Left ventricle myocardium superior (tissue), 1 donor: ENCODE results near the gene PPP3R1. TPM values are rescaled to one million over a fixed set of nuclear protein-coding genes. Genes with fewer than 3 reads are reported as not detected.

Experiments used
- ATAC-seq: fragments of 200-7000 bp; cut with Tn5 transposase; one replicate; pipeline ENCODE4 v1.9.1; 2020; ENCODE audit warnings: mild to moderate bottlenecking, moderate library complexity
- DNase-seq: peaks from one replicate; pipeline ENCODE4 v3.0.0-alpha.2; 2020
- intact Hi-C: fragments of 100-400 bp; cut with micrococcal nuclease; formaldehyde crosslinking; loops from one replicate; pipeline ENCODE4 v1.11.0; 2022
- total RNA-seq: library from RNA; stranded (reverse); fragmentation: NEBNext Ultra II Directional; extraction: Animal tissue kit (Norgen Biotek cat#: 25700); gene quantifications from one replicate; pipeline ENCODE4 v1.2.1, GENCODE V29; 2021
- donor health status: DM: no; HTN: yes; CAD: no; lungs with severe emphysema.

PPP3R1 gene
- total RNA-seq, 1 donor from 2014 or later: 38.5 TPM

DNA sequence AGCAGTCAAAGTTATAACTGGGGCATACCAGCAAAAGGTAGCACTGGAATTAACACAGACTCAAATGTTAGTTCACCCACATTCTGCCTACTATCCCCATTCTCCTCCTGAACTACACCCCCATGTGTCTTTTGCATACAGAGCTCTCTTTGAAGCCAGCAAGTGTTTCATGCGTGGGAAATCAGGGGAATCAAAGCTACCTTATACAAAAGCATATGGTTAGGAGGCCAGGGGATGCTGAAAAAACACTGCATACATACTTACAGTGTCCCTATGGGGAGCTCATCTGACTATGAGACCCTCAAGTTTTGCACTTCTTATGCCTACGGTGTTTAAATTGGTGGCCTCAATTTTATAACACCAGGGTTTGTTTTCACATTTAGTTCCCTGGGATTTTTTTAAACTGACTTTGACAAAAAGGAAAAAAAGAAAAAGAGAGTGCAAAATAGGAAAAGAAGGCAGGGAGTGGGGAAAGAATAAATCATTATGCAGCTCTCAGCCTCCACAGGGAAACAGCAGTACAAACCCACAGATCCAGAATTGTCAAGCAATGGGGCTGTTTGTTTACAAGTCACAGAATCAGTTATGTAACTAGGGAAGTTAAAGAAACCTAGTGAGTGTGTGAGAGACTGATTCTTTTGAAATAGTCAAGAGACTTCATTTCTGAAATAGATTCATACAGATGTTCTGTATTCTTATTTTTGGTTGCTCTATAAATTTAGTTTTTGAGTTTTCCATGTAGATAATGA, 20.1 kb upstream of the PPP3R1 start:
- DNase-seq (no peak), ATAC-seq (peak; percentile 65)
- intact Hi-C loops: no loop called here

DNA sequence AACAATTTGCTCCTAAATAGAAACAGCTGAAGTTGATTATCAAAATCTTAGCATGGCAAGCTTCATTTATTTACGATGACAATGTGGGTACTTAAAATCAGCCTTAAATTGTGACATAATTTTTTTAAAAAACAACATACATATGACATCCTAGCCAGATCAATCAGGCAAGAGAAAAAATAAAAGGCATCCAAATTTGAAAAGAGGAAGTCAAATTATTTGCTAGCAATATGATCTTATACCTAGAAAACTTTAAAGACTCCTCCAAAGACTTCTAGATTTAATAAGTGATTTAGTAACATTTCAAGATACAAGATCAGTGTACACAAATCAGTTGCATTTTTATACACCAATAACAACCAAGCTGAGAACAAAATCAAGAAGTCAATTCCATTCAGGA, 14.3 kb upstream of the PPP3R1 start:
- DNase-seq (no peak), ATAC-seq (no peak)
- intact Hi-C loops: no loop called here

DNA sequence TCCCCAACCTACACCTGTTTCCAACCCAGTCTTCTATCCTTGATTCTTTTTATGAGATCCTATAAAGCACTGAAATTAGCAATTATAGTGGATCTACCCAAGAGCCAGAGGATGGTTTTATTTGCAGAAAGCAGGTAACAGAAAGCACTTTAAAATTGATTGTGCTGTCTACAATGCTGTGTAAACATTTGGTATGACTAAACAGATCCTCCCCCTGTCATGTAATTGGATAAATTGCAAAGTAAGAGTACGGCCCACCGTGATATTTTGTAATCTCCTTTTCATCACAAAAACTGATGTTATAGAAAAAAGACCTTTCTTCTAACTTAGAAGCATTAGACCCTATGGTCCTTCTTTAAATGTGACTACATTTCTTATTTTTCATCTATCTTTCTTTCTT, 11.3 kb upstream of the PPP3R1 start:
- ATAC-seq (no peak), DNase-seq (no peak)
- intact Hi-C loops: no loop called here

DNA sequence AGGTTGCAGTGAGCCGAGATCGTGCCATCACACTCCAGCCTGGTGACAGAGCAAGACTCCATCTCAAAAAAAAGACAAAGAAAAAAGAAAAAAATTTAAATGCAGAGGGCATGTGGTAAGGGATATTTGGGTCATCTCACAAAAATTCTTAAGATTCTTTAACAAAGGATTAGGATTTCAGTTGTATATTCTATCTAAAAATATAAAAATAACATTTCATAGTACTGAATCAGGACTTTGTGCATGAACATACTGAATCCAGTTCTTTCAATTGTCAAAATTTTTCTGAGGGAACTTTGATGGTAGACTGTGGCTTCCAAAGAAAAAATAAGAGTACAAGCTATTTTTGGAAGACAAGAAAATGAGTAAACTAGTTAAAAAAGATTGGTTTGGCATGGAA, 6.5 kb upstream of the PPP3R1 start:
- no peak for ATAC-seq
- intact Hi-C loops: no loop called here
- no peak for DNase-seq

DNA sequence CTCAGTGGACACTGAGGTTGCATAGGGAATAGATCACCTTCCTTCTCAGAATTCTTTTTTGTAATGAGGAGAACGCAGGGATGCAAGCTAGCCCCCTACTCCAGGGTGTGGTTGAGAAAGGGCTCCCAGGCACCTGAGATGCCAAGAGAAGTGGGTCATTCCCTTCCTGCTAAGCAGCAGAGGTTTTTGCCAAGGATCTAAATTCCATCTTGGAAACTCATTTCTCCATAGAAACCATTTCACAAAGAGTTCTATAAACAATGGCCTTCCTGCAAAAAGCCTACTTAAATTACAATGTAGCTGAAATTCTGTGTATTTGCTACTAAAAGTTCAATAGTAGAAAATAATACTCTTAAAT, 3.7 kb upstream of the PPP3R1 start:
- DNase-seq (no peak), ATAC-seq (no peak)
- intact Hi-C loops: no loop called here

DNA sequence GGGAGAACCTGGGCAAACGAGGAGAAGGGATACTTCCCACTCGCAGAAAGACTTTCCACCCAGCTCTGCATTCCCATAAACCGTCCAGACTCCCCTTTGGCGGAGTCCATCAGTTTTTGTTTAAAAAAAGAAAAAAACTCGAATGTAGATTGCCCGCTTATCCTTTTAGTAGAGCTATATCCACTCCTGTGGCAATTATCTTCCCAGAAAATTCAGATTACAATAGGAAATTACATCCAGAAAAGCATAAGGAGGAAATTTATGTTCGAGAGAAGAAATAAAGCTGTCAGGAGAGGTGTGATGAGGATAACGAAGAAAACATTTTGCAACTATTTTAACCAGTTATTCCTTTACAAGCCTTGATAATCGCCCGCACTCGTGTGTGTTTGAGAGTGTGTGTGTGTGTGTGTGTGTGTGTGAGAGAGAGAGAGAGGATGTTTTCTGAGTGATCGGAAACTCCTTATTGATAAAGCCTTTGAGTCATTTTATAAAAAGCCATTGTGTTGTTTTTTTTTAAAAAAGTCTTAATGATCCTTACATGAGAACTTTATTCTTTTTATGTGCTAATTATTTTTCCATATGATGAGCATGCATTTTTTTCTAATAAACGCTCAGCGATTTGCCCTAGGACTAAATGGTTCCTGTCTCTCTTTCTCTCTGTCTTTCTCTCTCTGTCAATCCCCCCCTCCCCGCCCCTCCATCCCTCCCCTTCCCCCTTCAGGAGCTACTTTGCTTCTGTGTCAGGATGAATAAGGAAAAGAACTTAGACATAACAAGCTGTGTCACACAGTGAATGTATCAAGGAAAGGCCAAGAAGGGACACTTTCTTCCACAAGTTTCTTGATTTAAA, 1.1 kb upstream of the PPP3R1 start:
- no peak for DNase-seq
- intact Hi-C loops: no loop called here
- ATAC-seq: no peak

DNA sequence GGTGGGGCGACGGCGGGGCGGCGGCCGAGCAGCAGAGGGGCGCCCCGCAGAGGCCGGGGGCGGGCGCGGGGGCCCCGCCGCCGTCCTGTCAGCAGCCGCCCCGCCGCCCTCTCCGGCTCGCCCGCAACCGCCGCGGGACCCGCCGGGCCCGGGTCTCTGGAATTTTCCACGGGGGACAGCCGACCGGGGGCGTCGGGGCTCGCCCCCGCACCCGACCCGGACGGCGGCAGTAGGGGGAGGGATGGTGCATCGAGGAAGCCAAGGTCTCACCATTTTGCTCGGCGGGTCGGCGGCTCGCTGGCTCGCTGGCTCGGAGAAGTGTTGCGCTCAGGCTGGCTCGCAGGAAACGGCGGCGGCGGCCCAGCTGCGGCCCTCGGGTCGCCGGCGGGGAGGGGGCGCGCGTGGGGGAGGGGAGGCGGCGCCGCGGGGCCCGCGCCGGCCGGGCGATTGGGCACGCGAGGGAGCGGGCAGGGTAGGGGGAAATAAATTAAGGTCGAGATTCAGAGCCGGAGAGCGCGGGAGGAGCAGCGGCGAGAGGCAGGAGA, 405 bp downstream of the PPP3R1 start:
- DNase-seq (peak; percentile 64), ATAC-seq (peak; percentile 6)
- intact Hi-C loops: no loop called here

DNA sequence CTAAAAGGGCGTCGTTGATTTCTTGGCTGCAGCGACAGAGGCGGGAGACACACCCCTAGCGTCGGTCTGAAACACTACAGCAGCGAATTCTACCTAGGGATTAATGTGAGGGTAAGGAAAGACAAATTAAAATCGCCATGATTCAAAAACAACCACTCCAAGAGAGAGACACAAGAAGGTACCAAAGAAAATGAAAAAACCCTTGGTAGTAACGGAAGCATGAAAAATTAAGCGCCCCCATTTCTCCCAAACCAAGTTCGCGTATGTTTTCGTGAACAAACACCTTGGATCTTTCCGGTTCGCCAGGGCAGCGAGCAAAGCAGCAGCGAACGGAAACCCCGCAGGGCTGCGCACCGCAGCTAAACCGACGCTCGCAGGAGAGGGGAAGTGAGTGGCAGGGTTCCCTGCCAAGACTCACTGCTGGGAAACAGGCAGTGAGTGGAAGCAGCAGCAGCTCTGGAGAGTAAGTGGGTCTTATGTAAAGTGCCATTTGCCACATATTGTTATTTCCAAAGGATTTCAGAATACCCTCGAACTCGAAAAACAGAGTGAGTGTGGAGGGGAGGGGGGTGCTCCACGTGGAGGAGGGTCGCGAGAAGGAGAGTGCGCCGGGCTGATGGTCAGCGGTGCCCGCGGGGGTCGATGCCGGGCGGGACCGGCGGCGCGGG, 1.0 kb downstream of the PPP3R1 start:
- ATAC-seq (peak; percentile 52), DNase-seq (peak; percentile 66)
- intact Hi-C loops: no loop called here

DNA sequence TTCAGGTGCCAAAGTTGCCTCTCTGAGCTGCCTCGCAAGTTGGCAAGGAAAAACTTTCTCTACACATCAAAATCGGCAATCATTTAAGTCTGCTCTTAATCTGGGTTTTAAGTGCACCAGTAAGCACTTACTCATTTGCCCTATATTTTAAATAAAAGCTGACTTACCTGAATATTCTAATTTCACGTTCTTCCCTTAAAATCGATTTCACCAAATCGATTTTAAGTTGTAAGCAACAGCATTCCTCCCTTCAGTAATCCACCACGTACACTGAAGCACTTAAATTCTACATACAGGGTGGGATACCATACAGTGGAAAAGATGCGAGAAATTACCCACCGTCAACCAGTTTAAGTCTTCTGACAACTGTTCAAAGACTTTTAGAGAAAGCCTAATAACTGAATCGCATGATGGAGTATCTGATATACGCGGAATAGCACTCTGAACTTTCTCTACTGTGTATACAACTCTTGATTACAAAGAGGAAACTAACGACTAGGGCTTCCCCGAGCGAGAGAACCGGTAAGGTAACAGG, 1.6 kb downstream of the PPP3R1 start:
- no peak for ATAC-seq
- no peak for DNase-seq
- intact Hi-C loops: no loop called here

DNA sequence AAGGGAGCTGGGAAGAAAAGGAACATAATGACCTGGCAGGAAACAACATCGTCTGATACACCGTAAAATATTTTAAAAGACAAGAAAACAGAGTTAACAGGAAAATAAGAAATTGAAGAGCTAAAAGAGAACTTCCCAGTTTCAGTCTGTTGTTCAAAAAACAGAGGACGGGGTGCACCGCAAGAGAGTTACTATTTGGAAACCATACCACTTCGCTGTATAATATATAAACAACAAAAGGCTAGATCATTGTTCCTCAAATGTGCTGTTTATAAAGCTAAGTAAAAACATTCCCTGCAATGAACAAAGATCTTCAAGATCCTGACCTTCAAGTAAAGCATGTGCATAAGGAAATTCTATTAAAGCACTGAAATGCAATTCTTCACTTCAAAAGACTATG, 2.1 kb downstream of the PPP3R1 start:
- no peak for ATAC-seq
- intact Hi-C loops: no loop called here
- DNase-seq: no peak

DNA sequence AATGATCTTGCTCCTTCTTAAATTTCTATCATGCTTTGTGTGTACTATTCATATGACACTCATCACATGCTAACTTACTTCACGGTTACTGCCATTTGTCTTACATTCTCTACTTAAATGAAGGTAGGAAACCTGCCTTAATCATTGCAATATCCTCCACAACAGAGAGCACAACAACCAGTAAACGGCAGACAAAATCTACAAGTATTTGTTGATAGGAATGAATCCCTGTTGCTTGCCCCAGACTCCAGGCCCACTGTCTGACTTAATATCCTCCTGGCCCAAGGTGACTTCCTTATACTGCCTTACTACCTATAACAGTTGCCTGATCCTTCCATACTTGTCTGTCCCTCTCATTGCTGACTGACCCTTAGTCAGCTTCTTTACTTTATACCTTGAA, 3.5 kb downstream of the PPP3R1 start:
- intact Hi-C loops: loop anchor here (10.0 kb wide), 1 partner anchor 54 kb away; no protein-coding TSS in a partner anchor

DNA sequence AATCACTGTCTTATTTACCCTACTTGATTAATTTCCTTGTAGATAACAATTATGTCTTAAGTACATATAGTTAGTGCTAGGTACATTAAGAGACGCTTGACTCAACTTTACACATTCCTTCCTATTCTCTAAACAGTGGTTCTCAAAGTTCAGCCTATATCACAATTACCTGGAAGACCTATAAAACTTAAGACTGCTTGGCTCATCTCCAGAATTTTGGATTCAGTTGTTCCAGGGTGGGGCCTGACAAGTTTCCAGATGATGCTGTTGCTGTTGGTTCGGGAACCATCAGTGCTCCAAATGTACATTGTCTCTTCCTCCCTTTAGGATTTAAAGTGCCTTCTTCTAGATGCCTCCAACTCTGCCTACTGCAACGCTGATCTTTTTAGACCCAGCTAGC, 4.0 kb downstream of the PPP3R1 start:
- DNase-seq: no peak
- ATAC-seq: no peak
- intact Hi-C loops: loop anchor here (10.0 kb wide), 1 partner anchor 54 kb away; no protein-coding TSS in a partner anchor

More for the DNA sequence above, 3.5 kb downstream of the PPP3R1 start:
- no peak for ATAC-seq
- no peak for DNase-seq

DNA sequence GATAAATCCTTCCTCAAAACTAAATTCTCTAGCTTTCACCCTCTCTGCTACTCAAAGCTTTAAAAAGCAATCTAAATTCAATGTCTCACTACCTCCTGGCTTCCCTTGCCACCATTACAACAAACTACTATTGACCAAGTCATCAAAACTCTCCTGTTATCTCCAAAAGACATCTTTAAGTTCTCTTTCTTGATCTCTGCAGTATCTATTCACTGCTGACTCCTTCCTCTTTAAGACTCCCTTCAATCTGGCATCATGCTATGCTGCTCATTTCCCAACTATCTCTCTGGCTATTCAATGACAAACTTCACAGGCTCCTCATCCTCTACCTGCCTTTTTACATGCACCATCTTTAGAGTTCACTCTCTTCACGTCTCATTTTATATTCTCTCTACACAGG, 5.9 kb downstream of the PPP3R1 start:
- no peak for ATAC-seq
- no peak for DNase-seq
- intact Hi-C loops: loop anchor here (10.0 kb wide), 1 partner anchor 52 kb away; no protein-coding TSS in a partner anchor

DNA sequence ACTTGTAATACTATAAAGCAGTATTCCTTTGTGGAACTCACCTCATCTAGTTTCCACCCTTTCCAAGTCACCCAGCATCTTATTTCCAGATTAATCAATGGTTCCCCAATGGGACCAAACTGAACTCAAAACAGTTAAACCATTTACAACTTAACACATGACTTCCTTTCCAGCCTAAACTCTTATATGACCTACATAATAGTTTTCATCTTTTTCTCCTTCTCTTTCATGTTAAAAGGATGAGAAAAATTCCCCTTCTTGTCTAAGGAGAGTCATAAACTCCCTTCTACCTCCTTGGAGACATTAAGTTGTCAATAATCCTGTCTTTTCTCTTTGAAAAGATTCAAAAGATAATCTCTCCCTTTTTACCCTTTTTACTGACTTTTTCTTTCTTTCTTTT, 6.7 kb downstream of the PPP3R1 start:
- DNase-seq (no peak), ATAC-seq (no peak)
- intact Hi-C loops: loop anchor here (10.0 kb wide), 1 partner anchor 51 kb away; no protein-coding TSS in a partner anchor

DNA sequence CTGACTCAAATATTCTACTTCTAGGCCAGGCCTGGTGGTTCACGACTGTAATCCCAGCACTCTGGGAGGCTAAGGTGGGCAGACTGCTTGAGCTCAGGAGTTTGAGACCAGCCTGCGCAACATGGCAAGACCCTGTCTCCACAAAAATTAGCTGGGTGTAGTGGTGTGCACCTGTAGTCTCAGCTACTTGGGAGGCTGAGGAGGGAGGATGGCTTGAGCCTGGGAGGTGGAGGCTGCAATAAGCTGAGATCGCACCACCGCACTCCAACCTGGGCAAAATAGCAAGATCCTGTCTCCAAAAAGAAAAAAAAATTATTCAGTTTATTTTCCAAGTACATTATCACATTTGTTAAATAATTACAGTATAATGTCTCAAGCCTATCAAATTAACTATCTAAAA, 7.3 kb downstream of the PPP3R1 start:
- ATAC-seq (no peak), DNase-seq (no peak)
- intact Hi-C loops: loop anchor here (10.0 kb wide), 1 partner anchor 50 kb away; no protein-coding TSS in a partner anchor

DNA sequence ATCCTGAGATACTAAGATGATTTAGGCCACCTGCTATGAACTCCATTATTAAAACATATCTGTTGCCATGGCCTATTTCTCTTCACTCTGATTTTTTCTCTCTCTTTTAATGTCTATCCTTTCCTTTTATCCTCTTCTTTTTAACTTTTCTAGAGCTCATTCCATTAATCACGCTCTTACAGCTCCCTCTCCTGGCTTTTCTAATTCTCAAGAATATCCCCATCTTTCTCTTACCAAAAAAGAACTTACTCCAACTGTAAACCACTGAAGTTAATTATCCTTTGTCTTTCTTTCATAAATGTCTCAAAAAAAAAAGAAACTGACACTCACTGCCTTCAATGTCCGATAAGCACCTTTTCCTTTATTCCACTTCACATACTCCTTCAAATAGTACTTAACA, 7.9 kb downstream of the PPP3R1 start:
- DNase-seq (no peak), ATAC-seq (no peak)
- intact Hi-C loops: loop anchor here (10.0 kb wide), 1 partner anchor 50 kb away; no protein-coding TSS in a partner anchor

DNA sequence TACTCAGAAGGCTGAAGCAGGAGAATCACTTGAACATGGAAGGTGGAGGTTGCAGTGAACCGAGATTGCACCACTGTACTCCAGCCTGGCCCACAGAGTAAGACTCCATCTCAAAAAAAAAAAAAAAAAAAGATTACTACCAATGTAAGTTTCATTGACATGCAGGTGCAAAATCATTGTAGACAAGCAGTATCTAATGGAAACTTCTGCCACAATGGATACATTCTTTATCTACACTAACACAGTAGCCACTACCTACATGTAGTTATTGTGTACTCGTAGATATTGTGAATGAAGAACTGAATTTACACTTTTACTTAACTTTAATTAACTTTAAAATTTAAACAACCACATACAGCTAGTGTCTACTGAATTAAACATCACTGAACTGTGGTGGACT, 10.6 kb downstream of the PPP3R1 start:
- no peak for ATAC-seq
- intact Hi-C loops: loop anchor here (10.0 kb wide), 1 partner anchor 47 kb away; no protein-coding TSS in a partner anchor
- no peak for DNase-seq

DNA sequence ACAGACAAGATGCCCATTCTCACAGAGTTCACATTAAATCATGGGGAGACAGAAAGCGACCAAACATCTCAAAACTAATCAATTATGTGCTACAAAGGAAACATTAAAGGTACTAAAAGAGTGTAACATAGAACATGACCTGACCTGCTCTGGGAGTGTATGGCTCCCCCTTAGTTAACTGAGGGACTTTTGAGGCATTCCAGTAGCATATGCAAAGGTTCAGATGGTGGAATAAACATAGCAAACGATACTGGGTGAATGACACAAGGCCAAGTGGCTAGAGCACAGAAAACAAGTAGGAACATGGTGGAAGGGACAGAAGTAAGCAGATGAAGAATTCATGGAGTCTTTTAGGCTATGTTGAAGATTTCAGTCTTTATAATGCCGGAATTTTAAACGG, 11.9 kb downstream of the PPP3R1 start:
- intact Hi-C loops: loop anchor here (10.0 kb wide), 1 partner anchor 46 kb away; no protein-coding TSS in a partner anchor
- no peak for DNase-seq
- no peak for ATAC-seq
